ENCODE measurements around the gene PRKCH. TPM values are rescaled to one million over a fixed set of nuclear protein-coding genes. Genes with fewer than 3 reads are reported as not detected.

The PRKCH gene
- polyA plus RNA-seq, 1 donor from 2014 or later: 2.0 TPM

GRCh38 chr14:61335049-61335448 lies 13.7 kb downstream of the PRKCH start:
- H3K9ac ChIP-seq (ENCODE audit: low read length): no peak overlapping the region
- no peak overlapping the region for H3K27ac ChIP-seq (ENCODE audit: low read length)
- no peak overlapping the region for H3K4me3 ChIP-seq (ENCODE audit: low read length)
- no peaks in the 10 kb centered on the region for H3K9me3 ChIP-seq (ENCODE audit: low read length)
- no peak overlapping the region for H3K4me2 ChIP-seq (ENCODE audit: low read length)
- no peaks in the 10 kb centered on the region for H3K36me3 ChIP-seq (ENCODE audit: insufficient read depth, low read length)
- H3K27me3 ChIP-seq (ENCODE audit: insufficient read depth, low read depth, low read length): no peaks in the 10 kb centered on the region
- no peak overlapping the region for H2AFZ ChIP-seq (ENCODE audit: low read depth, low read length)
- no peaks in the 10 kb centered on the region for H3K79me2 ChIP-seq (replicated peaks; ENCODE audit: insufficient read depth, low read length)
- H3F3A ChIP-seq (ENCODE audit: insufficient read depth, low read length, poor library complexity, severe bottlenecking): no peaks in the 10 kb centered on the region
- no peak for TF ChIP-seq SMC3 (conservative IDR thresholded peaks at IDR 0.05; ENCODE audit: poor library complexity)
- no peak for TF ChIP-seq REST (IDR thresholded peaks at IDR 0.05; ENCODE audit: borderline replicate concordance)
- TF ChIP-seq EP300 (conservative IDR thresholded peaks at IDR 0.05; ENCODE audit: poor library complexity, severe bottlenecking): no peak
- no peak for TF ChIP-seq POLR2AphosphoS5 (IDR thresholded peaks at IDR 0.05)
- TF ChIP-seq EZH2 (IDR thresholded peaks at IDR 0.05; ENCODE audit: borderline replicate concordance, insufficient read depth, low read length, poor library complexity, severe bottlenecking): no peak
- TF ChIP-seq RAD21 (conservative IDR thresholded peaks at IDR 0.05): no peak
- TF ChIP-seq MXI1 (conservative IDR thresholded peaks at IDR 0.05; ENCODE audit: poor library complexity, severe bottlenecking): no peak
- TF ChIP-seq TAF1 (IDR thresholded peaks at IDR 0.05; ENCODE audit: low read depth): no peak
- TF ChIP-seq CTCF (IDR thresholded peaks at IDR 0.05; ENCODE audit: poor library complexity, severe bottlenecking): no peak
- H3K9me2 ChIP-seq (ENCODE audit: insufficient read depth, low read length): no peaks in the 10 kb centered on the region
- no peaks in the 10 kb centered on the region for H4K20me1 ChIP-seq (ENCODE audit: insufficient read depth)

DNA sequence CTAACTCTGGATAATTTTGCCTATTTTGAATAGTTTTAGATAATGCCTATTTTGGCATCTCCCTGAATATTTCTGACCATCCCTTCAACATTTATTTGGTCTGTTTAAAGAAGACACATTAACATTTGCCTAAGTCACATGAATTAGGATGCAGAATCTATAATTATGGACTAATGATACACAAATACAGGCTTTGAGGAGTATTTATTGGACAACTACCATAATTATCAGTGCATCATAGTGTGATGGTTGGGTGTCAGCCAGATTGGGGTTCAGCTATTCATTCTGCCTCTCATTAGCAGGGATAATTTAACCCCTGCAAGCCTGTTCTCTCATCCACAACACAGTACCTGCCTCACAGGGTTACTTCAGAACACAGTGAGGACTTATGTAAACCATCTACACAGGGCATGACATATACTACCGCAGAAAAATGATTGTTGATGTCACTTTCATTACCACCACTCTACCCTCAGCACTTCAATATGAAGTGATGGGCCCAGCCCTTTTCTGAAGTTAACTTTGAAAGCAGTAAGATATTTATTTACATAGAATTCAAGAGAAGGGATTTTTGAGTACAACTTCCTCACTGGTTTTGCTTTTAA lies 14.4 kb downstream of the PRKCH start:
- Histone ChIP-seq H3F3A (ENCODE audit: insufficient read depth, low read length, poor library complexity, severe bottlenecking) (no peaks in the 10 kb centered on the region), H3K4me3 (ENCODE audit: low read length) (no peak overlapping the region), H3K9ac (ENCODE audit: low read length) (no peak overlapping the region), H2AFZ (ENCODE audit: low read depth, low read length) (no peak overlapping the region), H3K36me3 (ENCODE audit: insufficient read depth, low read length) (no peaks in the 10 kb centered on the region), H4K20me1 (ENCODE audit: insufficient read depth) (no peaks in the 10 kb centered on the region), H3K79me2 (replicated peaks; ENCODE audit: insufficient read depth, low read length) (no peaks in the 10 kb centered on the region), H3K9me3 (ENCODE audit: low read length) (no peaks in the 10 kb centered on the region), H3K9me2 (ENCODE audit: insufficient read depth, low read length) (no peaks in the 10 kb centered on the region), H3K27me3 (ENCODE audit: insufficient read depth, low read depth, low read length) (no peaks in the 10 kb centered on the region), H3K4me2 (ENCODE audit: low read length) (no peak overlapping the region), H3K27ac (ENCODE audit: low read length) (no peak overlapping the region)
- TF ChIP-seq MXI1 (conservative IDR thresholded peaks at IDR 0.05; ENCODE audit: poor library complexity, severe bottlenecking): no peak
